ENCODE measurements around the gene ZFYVE9. TPM values are rescaled to one million over a fixed set of nuclear protein-coding genes. Genes with fewer than 3 reads are reported as not detected.

ZFYVE9 gene
- total RNA-seq, 2 experiments from 2014 or later: 5.4 to 6.1 TPM

- Mint-ChIP-seq H3K4me3 (no peak overlapping the region), H3K9me3 (no peaks in the 10 kb centered on the region), H3K4me1 (ENCODE audit: low read depth) (peaks cover 4% of the 10 kb centered on the region), H3K27ac (no peak overlapping the region), H3K36me3 (ENCODE audit: low read depth) (peaks cover 15% of the 10 kb centered on the region), H3K27me3 (no peaks in the 10 kb centered on the region)
- ChIA-PET CTCF (no interaction called here), POLR2A (no interaction called here)
- H3K27ac ChIP-seq (ENCODE audit: low read depth in 1 of 2, low read length in 2 of 2): no peak overlapping the region
- no peak for TF ChIP-seq CTCF (IDR thresholded peaks at IDR 0.05)
- no peak overlapping the region for H3K4me3 ChIP-seq (ENCODE audit: low read length)
- intact Hi-C loops (cut with DNase I, micrococcal nuclease): no loop called here
- no peaks in the 10 kb centered on the region for H3K27me3 ChIP-seq (ENCODE audit: control insufficient read depth in 1 of 2, insufficient read depth in 2 of 2, low read length in 2 of 2)
- H3K4me1 ChIP-seq (ENCODE audit: insufficient read depth, low read length): no peaks in the 10 kb centered on the region
- no peak for DNase-seq
- peaks cover 2% of the 10 kb centered on the region for H3K36me3 ChIP-seq (ENCODE audit: insufficient read depth, low read length)
- ATAC-seq (ENCODE audit: poor library complexity): no peak
- no peaks in the 10 kb centered on the region for H3K9me3 ChIP-seq (ENCODE audit: control insufficient read depth in 1 of 2, insufficient read depth in 1 of 2, low read length in 2 of 2)
Observed at GRCh38 chr1:52237430-52237829, 95.5 kb downstream of the ZFYVE9 start.

- no peaks in the 10 kb centered on the region for H3K4me1 ChIP-seq (ENCODE audit: insufficient read depth, low read length)
- TF ChIP-seq CTCF (IDR thresholded peaks at IDR 0.05): no peak
- no peaks in the 10 kb centered on the region for H3K27me3 Mint-ChIP-seq
- H3K36me3 Mint-ChIP-seq (ENCODE audit: low read depth): peaks cover 15% of the 10 kb centered on the region
- intact Hi-C loops (cut with DNase I, micrococcal nuclease): no loop called here
- H3K9me3 Mint-ChIP-seq: no peaks in the 10 kb centered on the region
- H3K27me3 ChIP-seq (ENCODE audit: control insufficient read depth in 1 of 2, insufficient read depth in 2 of 2, low read length in 2 of 2): no peaks in the 10 kb centered on the region
- ChIA-PET POLR2A (no interaction called here), CTCF (no interaction called here)
- H3K4me3 Mint-ChIP-seq: no peak overlapping the region
- ATAC-seq (ENCODE audit: poor library complexity): no peak
- H3K27ac Mint-ChIP-seq: no peak overlapping the region
- no peak overlapping the region for H3K4me3 ChIP-seq (ENCODE audit: low read length)
- no peak overlapping the region for H3K27ac ChIP-seq (ENCODE audit: low read depth in 1 of 2, low read length in 2 of 2)
- H3K9me3 ChIP-seq (ENCODE audit: control insufficient read depth in 1 of 2, insufficient read depth in 1 of 2, low read length in 2 of 2): no peaks in the 10 kb centered on the region
- no peak for DNase-seq
- peaks cover 4% of the 10 kb centered on the region for H3K4me1 Mint-ChIP-seq (ENCODE audit: low read depth)
- H3K36me3 ChIP-seq (ENCODE audit: insufficient read depth, low read length): peaks cover 2% of the 10 kb centered on the region
Observed at GRCh38 chr1:52238474-52238873, 96.6 kb downstream of the ZFYVE9 start.

GRCh38 chr1:52238887-52239707 is 97.2 kb downstream of the ZFYVE9 start:
- ATAC-seq (ENCODE audit: poor library complexity) (no peak), DNase-seq (no peak)
- Histone ChIP-seq H3K36me3 (ENCODE audit: insufficient read depth, low read length) (peaks cover 2% of the 10 kb centered on the region), H3K27ac (ENCODE audit: low read depth in 1 of 2, low read length in 2 of 2) (no peak overlapping the region), H3K4me3 (ENCODE audit: low read length) (no peak overlapping the region), H3K9me3 (ENCODE audit: control insufficient read depth in 1 of 2, insufficient read depth in 1 of 2, low read length in 2 of 2) (no peaks in the 10 kb centered on the region), H3K4me1 (ENCODE audit: insufficient read depth, low read length) (no peaks in the 10 kb centered on the region), H3K27me3 (ENCODE audit: control insufficient read depth in 1 of 2, insufficient read depth in 2 of 2, low read length in 2 of 2) (no peaks in the 10 kb centered on the region)
- ChIA-PET POLR2A (no interaction called here), CTCF (no interaction called here)
- H3K27me3 Mint-ChIP-seq: no peaks in the 10 kb centered on the region
- H3K4me3 Mint-ChIP-seq: no peak overlapping the region
- H3K36me3 Mint-ChIP-seq (ENCODE audit: low read depth): peaks cover 15% of the 10 kb centered on the region
- TF ChIP-seq CTCF (IDR thresholded peaks at IDR 0.05): no peak
- H3K4me1 Mint-ChIP-seq (ENCODE audit: low read depth): peaks cover 4% of the 10 kb centered on the region
- no peaks in the 10 kb centered on the region for H3K9me3 Mint-ChIP-seq
- H3K27ac Mint-ChIP-seq: no peak overlapping the region
- intact Hi-C loops (cut with DNase I, micrococcal nuclease): no loop called here
